Brain pericyte (primary cell): ENCODE results near the gene CEP85L.

Experiments used
- DNase-seq: peaks from one replicate; pipeline ENCODE4 v3.0.0-alpha.2; 2012; ENCODE audit warnings: low read depth, low spot score

The CEP85L gene

GRCh38 chr6:118542184-118542952 is 109.0 kb downstream of the CEP85L start:
- DNase-seq = no peak

DNA sequence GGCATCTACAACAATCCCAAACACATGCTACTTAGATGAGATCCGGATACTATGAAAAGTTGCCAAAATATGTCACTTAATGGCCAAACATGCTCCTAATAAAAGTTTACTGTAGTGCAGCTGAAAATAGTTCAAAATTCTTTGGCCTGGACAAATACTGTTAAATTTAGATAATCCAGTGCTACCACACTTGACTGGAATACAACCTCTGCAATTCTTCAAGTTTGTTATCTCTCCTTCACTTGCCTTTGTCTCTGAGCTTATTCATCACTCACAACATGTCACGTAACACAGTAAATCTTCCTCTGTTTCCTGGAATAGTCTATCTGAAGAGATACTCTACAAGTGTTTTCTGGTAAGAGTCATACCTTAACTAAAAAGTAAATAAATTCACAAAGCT is 113.8 kb downstream of the CEP85L start:
- no peak for DNase-seq

- no peak for DNase-seq
These were observed 114.9 kb downstream of the CEP85L start for GRCh38 chr6:118536478-118536877.

DNA sequence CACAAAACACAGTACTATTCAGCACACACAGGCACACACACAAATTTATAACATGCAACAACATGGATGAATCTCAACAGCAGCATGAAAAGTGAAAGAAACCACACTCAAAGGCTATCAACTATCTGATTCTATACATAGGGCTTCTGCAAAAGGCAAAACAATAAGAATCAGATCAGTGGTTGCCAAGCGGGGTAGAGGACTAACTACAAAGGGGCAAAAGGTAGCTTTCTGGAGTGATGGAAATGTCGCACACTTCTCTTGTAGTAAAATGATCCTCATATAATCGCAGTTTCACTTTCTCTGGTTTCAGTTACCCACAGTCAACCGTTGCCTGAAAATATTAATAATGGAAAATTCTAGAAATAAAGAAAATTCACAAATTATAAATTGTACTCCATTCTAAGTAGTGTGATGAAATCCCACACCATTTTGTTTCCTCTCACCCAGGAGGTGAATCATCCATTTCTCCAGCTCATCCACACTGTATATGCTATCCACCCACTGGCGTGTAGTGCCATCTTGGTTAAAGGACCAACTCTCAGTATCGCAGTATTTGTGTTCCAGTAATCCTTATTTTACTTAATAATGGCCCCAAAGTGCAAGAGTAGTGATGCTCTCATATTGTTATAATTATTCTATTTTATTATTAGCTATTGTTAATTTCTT is 116.1 kb downstream of the CEP85L start:
- no peak for DNase-seq

DNA sequence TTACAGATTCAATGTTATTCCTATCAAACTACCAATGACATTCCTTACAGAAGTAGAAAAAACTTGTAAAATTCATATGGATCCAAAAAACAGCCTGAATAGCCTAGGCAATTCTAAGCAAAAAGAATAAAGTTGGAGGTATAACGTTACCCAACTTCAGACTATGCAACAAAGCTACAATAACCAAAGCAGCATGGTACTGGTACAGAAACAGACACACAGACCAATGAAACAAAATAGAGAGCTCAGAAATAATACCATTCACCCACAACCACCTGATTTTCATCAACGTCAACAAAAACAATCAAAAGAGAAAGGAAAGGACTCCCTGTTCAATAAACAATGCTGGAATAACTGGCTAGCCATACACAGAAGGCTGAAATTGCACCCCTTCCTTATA is 120.4 kb downstream of the CEP85L start:
- no peak for DNase-seq

DNA sequence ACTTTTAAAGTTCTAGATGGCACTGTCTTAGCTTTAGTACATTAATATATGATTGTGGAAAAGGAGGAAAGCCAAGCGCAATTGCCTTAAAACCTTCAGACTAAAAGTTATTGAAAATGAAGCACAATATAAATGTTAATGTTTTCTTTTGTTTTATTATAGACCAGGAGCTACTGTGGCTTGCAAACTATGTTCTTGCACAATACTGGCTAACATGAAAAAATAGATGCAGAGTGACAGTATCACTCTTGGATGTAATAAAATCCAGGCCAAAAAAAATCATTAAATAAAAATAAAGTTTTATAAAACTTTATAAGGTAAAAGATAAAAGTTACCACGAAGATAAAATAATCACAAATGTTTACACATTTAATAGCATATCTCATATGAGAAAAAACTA is 121.6 kb downstream of the CEP85L start:
- no peak for DNase-seq

- DNase-seq = no peak
These were observed 123.3 kb downstream of the CEP85L start for GRCh38 chr6:118528129-118528528.

DNA sequence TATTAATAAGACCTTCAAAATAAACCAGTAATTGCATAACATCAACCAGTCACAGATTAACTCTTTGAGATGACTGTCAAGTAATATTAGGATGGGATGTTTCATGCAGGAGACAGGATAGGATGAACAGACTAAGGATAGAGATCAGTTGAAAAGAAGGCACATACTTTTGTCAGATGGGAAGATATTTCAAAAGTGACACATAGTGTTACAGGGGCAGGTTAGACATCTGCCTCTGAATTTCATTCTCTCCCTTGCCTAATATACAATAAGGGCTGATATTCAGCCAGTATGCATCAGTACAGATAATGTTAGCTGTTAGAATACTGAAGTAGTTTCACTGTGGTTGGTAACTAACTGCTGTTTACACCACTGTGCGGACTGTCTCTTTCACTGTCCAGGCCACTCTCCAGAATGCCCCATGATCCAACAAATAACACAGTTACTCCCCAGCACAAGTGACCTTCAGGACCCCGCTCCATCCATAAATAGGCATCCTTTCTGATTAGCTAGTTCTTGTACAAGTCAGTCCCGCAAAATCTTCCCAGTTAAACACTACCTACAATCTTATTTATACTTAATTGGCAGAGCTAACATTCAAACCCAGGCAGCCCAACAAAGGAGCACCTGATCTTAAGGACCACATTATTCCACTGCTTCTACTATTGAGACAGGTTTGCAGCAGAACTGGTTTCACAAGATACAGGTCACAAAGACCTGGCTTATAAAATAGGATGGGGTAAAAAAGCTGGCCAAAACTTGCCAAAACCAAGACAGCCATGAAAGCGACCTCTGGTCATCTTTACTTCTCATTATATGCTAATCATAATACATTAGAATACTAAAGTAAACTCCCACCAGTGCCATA is 125.2 kb downstream of the CEP85L start:
- no peak for DNase-seq

GRCh38 chr6:118524686-118525085 is 126.7 kb downstream of the CEP85L start:
- no peak for DNase-seq

- no peak for DNase-seq
These were observed 128.2 kb downstream of the CEP85L start for GRCh38 chr6:118523216-118523615.

DNA sequence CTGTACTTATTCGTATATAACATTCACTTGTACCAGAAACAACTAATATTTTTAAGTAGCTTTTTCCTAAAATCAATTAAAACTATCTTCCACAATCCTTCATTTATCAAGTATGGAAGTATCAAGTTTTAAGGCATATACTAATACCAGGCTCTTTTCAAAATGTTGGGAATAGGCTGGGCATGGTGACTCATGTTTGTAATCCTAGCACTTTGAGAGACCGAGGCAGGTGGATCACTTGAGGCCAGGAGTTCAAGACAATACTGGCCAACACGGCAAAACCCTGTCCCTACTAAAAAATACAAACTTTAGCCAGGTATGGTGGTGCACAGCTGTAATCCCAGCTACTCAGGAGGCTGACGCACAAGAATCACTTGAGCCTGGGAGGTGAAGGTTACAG is 129.0 kb downstream of the CEP85L start:
- DNase-seq = no peak

GRCh38 chr6:118514689-118515088 is 136.7 kb downstream of the CEP85L start:
- no peak for DNase-seq

- no peak for DNase-seq
These were observed 139.3 kb downstream of the CEP85L start for GRCh38 chr6:118511930-118512715.

DNA sequence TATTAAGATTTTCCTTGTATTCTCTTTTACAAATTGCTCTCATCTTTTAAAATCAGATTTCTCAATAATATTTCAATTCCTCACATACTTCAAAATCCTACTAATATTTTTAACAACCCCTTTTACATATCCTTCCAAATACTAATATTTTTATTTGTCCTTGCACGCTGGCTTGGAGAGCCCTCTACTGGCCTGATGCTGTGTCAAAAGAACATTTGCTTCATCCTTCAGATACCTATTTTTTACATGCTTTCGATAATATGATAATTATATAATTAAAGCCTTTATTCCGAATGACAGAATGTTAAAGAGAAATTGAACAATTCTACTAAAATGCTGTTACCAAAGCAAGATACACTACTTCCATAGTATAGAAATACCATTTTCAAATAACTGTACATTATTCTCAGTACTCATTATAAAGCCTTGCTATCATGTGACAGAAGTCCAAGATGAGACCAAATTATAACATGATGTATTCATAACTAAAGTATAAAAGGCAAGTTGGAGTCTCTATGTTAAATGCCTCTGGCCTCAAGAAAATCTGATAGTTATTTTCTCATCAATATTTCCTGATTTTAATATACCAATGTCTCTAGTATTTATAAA is 142.3 kb downstream of the CEP85L start:
- DNase-seq = no peak

DNA sequence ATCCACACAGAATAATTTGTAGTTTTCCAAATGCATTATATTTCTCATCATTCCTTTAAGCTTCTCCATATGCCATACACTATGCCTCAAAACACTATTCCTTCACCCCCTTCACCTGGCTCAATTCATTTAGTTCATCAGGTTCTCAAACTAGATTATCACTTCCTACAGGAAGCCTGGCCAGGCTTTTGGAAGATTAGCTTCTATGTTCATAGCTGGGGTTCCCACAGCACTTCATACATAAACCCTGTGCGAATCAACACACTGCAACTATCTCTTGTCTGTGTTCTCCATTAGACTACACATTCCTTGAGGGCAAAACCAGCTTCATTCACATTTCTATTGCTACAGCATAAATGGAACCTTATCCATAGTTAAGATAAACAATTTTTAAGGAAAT is 143.8 kb downstream of the CEP85L start:
- no peak for DNase-seq

DNA sequence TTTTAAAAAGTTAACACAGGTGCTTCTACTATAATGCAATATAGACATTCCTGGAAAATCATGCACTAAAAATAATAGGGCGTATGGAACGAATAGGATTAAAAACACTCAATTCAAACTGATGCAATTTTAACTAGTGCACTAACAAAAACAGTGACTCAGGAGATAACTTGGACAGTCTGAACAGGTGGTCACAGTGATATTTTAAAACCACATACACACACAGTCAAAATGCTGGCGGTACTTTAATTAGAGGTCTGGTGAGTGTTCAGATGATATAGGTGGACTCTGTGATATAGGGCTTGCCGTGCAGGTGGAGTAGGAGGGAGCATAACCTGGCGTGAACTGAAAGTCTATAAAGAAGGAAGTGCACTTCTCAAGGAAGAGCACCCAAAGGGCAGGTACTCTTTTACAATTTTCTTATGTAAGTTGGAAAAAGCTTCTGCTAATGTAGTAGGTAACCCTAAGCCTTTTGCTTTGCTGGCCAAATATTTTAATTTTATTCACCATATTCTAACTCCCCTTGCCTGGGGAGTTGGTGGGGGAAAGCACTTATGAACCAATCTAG is 145.2 kb downstream of the CEP85L start:
- no peak for DNase-seq

- DNase-seq = no peak
These were observed 145.7 kb downstream of the CEP85L start for GRCh38 chr6:118505656-118506055.

GRCh38 chr6:118504611-118505010 is 146.8 kb downstream of the CEP85L start:
- no peak for DNase-seq

- DNase-seq = no peak
These were observed 149.2 kb downstream of the CEP85L start for GRCh38 chr6:118502169-118502568.

GRCh38 chr6:118501765-118502164 is 149.6 kb downstream of the CEP85L start:
- no peak for DNase-seq

- no peak for DNase-seq
These were observed 150.3 kb downstream of the CEP85L start for GRCh38 chr6:118501099-118501498.
